Sciatic nerve (tissue), 2 donors: ENCODE results near the gene CCL28. TPM values are rescaled to one million over a fixed set of nuclear protein-coding genes. Genes with fewer than 3 reads are reported as not detected.
A peak's percentile ranks its signal among the peaks of the same experiment; 100 is the strongest.
"Not testable (repeated sequence)": the region's sequence is repeated elsewhere in the genome, so short reads cannot be mapped to it uniquely, and the experiment has no call there.

ENCODE experiments used
- ATAC-seq: fragments of 200-7000 bp; cut with Tn5 transposase; one replicate; pipeline ENCODE4 v1.9.1; 2020; ENCODE audit warnings: mild to moderate bottlenecking, moderate library complexity
- DNase-seq: peaks from one replicate; pipeline ENCODE4 v3.0.0-alpha.2; 2020; ENCODE audit warnings: low spot score
- intact Hi-C: fragments of 100-400 bp; cut with DNase I; formaldehyde crosslinking; loops from one replicate; pipeline ENCODE4 v1.14.2; 2022
- total RNA-seq: library from RNA; stranded (reverse); fragmentation: NEBNext Ultra II Directional; extraction: Animal tissue kit (Norgen Biotek cat#: 25700); gene quantifications from one replicate; pipeline ENCODE4 v1.2.1, GENCODE V29; 2021
- donor health status: DM: no; HTN: no; CAD: no.
- donor health status: DM: no; HTN: no; CAD: no.

CCL28 gene
- total RNA-seq, 1 donor from 2014 or later: 10.4 TPM

DNA sequence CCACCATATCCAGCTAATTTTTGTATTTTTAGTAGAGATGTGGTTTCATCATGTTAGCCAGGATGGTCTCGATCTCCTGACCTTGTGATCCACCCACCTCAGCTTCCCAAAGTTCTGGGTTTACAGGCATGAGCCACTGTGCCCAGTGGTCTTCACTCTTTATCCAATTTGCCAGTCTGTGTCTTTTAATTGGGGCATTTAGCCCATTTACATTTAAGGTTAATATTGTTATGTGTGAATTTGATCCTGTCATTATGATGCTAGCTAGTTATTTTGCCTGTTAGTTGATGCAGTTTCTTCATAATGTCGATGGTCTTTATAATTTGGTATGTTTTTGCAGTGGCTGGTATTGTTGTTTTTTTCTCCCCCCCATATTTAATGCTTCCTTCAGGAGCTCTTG is 47.0 kb downstream of the CCL28 start:
- DNase-seq, ATAC-seq, intact Hi-C loops: not testable (repeated sequence)

DNA sequence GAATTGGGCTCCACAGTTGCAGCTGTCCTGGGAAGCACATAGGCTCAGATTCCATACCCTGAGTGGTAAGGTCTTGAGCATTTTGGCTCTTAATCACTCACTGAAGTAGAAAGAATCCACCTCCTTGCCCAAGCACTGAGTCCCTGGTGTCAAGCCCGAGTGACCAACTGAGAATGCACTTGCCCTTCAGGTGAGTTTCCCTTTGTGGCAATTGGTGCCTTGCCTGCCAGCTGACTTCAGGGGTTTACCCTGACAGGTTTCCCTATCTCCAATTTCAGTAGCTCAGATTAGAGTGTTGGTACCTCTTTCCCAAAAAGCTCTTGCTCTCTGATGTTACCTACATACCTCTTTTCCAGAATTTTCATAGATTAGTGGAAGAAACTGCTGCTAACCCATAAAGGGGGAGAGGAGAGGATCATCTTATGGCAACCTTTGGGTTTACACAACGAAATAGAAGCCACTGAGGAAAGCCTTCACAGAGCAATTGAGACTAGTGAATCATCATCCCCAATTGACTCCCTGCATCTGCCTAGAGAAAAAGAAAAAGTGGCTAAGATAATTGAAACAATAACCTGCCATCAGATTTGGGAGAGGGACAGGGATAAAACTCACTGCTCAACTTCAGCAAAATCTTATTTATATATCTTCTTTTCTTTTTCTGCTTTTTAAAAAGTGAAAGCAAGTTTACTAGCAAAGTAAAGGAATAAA is 48.6 kb downstream of the CCL28 start:
- intact Hi-C loops: no loop called here
- DNase-seq (no peak), ATAC-seq (no peak)

DNA sequence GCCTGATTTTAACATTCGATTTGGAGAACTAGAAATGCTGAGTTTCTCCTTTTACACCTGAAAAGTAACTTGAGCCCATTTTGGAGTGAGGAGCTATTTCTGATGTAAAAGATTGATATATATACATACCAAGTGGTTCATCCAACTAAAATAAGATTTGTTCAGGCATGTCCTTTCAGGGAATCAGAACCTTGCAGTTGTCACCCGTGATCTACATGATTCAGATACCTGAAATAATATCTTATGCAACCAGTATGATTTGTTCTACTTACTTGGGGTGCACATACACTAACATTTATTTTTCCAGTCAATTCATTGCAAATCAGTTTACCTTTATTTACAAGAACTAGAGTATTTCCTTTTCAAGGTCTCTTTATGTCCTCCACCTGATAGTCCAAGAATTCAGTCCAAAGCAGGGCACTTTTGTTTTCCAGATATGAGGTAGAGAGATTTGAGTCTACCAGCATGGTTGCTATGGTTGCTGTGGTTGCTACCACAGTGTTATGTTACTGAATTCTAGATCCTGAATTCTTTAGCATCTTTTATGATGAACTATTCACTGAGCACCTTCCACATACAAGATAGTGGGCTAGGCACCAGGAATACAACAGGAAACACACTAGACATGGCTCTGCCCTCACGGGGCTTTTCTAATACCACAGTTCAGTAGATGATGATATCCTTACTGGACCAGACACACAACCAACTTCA is 49.3 kb downstream of the CCL28 start:
- DNase-seq (no peak), ATAC-seq (no peak)
- intact Hi-C loops: no loop called here

DNA sequence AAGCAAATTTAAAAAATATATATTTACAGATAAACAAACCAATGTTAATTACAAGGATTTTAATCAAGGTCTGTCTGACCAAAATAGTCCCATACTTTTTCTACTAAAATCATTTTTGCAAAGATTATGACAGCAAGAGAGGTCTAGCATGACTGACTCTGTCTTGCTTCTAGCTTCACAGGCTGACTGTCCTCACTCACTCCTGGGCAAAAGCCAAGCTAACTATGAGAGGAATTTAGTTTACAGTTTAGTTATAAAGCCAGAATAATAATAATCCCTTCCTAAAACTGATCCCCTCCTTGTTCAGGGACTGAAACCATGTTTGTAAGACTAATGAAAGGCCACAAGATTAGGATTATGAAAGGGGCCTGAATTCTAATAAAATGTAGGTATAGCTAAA is 53.5 kb downstream of the CCL28 start:
- DNase-seq: no peak
- no peak for ATAC-seq
- intact Hi-C loops: no loop called here

DNA sequence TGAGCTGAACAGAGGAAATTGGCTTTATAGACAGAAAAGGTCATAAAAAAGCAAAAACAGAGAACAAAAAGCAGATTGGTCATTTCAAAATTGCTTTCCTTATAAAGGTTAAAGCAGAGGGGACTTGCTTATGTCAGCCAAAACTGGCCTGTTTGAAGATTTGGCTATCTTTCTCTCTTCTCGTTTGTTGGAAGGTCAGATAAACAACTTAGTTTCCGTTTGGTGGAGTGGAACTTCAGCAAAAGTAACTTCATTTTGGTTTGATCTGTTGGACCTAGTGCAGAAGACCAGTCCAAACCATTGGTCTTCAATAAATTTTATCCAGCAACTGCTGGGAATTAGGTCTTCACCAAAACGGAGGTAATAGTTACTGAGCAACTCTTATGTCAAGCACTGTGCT is 53.9 kb downstream of the CCL28 start:
- DNase-seq (no peak), ATAC-seq (no peak)
- intact Hi-C loops: no loop called here

DNA sequence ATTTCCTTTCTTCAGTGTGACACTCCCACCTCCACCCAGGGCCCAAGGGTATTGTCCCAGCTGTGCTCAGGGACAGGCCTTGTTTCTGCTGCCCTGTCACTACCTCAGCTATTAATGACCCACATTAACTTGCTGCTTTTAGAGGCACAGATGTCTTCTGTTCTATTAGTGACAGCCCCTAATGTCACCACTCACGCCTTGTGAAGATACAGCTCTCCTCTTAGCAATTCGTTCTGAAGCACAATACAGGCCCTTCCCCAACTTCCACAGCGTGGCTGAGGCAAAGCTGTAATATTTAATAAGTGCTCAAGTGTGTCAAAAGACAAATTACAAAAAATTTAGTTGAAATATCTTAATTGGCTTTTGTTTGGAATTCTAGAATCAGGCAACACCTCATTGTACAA is 54.3 kb downstream of the CCL28 start:
- intact Hi-C loops: no loop called here
- DNase-seq (no peak), ATAC-seq (no peak)

DNA sequence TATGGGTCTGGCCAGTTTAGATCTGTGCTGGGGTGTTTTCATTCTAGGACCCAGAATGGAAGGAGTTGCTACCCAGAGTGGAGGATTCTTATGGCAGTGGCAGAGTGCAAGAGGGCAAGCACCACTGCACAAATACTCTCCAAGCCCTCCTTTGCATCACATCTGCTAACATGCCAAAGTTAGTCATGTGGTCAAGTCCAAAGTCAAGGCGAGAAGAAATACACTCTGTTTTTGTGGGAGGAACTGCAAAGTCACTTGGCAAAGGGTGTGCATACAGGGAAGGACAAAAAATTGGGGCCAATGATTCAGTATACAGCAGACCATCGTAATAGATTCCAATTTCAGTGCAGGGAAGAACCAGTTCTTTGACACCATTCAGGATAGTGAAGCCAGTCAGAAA is 55.1 kb downstream of the CCL28 start:
- ATAC-seq (no peak), DNase-seq (no peak)
- intact Hi-C loops: no loop called here

DNA sequence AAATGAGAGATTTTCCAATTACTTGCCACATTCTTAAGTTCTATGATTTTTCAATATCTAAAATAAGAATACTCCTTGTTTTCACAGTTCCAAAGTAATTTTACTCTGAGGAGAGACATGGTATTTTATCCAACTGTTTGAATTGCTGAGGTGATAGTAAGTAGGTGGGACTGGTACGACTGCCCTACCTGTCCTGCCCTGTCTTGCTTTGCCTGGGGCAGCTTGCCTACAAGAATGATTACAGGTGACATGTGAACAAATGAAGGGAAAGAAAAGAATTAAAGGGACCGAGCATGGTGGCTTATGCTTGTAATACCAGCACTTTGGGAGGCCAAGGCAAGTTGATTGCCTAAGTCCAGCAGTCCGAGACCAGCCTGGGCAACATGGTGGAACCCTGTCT is 57.4 kb downstream of the CCL28 start:
- no peak for DNase-seq
- ATAC-seq: no peak
- intact Hi-C loops: no loop called here

DNA sequence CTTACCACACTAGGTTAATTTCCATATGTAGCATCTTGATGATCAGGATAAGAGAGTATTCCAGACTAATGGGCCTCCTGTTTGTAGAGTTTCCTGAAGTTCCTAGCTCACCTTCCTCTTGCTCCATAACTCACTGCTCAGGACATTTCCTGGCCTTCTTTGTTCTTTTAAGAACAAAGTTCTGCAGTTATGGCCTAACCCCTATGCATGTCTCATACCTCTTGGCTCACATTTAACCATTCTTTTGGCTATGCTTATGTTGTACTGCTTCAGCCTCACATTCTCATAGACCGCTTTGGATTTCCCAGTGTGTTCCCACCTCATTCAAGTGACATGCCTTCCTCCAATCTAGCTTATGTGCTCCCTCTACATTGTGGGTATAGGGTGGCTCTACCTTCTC is 58.5 kb downstream of the CCL28 start:
- DNase-seq (no peak), ATAC-seq (no peak)
- intact Hi-C loops: no loop called here

DNA sequence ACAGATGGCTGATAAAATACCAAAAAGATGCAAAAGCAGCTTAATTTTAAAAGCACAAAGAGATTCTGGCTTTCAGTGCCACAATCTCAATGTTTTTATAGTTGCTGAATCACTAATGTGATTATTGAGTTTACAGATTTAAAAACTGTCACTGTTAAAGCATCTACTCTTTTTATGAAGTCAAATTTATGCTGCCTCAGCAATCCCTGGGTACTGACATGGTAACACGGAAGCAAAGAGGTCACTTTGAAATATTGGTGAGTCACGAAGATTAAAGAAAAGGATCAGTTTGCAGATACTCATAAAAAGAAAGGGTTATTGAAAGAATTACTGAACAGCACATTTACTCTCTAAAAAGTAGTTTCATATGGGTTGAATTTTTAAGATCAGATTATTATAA is 59.3 kb downstream of the CCL28 start:
- intact Hi-C loops: no loop called here

DNA sequence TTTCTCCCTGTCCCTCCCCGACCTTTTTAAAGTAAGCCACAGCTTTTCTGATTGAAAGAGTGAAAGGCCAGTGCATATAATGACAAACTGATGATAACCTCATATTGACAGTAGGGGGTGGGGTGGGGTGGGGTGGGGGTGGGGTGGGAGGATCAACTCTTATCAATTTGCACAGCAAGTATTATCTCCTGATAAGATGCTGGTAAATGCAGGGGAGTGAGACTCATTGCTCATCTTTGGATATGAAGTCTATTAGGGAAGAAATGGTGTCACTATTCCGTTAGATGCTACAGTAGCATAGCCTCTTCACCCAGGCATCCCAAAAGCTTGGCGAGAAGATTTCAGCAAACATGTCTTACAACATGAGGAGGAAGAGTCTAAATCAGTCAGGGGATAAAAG is 60.1 kb downstream of the CCL28 start:
- ATAC-seq (no peak), DNase-seq (no peak)
- intact Hi-C loops: no loop called here

More for the DNA sequence above, 59.3 kb downstream of the CCL28 start:
- DNase-seq: no peak
- ATAC-seq: no peak

DNA sequence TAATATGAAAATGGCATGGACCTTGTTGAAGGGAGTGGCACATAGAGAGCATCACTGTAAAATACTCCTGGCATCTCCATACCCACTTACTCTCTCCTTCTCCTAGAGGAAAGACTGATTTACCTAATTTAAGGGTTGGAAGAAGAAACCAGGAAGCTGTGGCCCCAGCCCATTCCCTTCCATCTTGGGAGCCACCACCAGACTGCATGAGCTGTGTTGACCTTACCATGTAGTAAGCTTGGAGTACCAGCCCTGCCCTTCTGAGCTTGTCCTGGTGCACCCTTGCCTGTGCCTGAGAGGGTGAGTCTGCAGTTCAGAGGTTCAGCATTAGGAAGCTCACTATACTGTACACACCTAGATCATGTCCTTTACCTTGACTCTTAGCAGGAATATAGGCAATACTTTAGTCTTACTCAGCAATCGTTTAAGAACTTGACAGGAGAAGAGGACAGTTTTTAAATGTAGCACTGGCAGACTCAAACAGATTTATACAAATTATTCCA is 63.3 kb downstream of the CCL28 start:
- intact Hi-C loops: no loop called here
- no peak for DNase-seq

DNA sequence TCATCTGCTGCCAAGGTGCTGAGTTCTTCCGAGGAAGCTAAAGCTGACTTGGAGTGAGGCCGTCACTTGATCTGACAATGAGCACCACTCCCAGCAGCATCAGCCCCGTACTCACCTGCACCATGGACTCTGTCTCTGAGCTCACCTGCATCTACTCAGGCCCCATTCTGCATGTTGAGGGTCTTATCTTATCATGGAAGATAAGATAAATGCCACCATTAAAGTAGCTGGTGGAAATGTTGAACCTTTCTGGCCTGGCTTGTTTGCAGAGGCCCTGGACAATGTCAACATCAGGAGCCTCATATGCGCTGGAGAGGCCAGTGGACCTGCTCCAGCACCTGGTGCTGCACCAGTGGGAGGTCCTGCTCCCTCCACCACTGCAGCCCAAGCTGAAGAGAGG is 64.0 kb downstream of the CCL28 start:
- DNase-seq (no peak), ATAC-seq (no peak)
- intact Hi-C loops: no loop called here

More for the DNA sequence above, 63.3 kb downstream of the CCL28 start:
- ATAC-seq: no peak

DNA sequence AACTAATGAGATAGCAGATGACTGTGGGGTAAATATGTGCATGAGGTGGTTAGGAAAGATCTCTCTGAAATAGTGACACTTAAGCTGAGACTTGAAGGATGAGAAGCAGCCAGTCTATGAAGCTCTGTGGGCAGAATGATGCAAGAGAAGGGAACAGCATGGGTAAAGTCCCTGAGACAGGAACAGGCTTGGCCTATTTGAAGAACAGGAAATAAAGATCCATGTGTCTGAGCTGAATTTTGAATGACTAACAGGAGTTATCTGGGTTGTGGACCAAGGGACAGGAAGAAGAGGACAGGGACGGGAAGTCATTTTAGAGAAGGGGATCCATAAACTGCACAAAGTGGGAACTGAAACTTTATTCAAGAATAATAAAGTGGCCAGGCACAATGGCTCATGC is 73.3 kb downstream of the CCL28 start:
- intact Hi-C loops: no loop called here
- no peak for DNase-seq
- ATAC-seq: peak; percentile 30

DNA sequence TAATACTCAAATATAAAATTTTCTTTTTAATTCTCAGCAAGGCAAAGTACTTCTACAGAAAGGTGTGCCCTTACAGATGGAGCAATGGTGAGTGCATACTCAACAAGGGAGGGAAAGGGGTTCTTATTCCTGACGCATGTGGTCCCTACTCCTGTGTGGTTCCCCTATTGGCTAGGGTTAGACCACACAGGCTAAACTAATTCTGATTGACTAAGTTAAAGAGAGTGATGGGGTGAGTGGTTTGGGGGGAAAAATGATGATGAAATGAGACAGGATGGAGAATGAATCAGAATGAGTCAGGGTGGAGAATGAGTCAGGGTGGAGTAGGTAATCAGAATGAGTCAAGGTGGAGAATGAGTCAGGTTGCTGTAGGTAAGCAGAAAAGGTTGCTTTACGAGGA is 76.0 kb downstream of the CCL28 start:
- intact Hi-C loops: no loop called here
- ATAC-seq (no peak), DNase-seq (no peak)

DNA sequence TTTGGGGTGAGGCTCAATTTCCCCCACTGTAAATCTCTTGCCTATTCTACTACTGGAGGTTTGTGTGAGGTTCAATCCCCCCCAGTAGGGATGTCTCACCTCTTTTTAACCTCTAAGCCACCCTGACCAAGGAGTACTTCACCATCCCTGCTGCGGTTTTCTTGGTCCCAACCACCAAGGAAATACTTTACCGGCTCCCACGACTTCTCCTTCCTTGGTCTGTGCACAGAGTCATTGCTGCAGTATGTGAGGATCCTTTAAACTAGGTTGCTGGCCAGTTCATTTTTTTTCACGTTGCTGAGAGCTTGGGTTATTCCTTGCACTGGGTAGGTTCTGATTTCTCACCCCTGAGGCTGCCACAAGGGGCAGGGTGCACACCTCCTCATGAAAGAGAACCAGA is 76.5 kb downstream of the CCL28 start:
- ATAC-seq: no peak
- DNase-seq: no peak
- intact Hi-C loops: no loop called here

DNA sequence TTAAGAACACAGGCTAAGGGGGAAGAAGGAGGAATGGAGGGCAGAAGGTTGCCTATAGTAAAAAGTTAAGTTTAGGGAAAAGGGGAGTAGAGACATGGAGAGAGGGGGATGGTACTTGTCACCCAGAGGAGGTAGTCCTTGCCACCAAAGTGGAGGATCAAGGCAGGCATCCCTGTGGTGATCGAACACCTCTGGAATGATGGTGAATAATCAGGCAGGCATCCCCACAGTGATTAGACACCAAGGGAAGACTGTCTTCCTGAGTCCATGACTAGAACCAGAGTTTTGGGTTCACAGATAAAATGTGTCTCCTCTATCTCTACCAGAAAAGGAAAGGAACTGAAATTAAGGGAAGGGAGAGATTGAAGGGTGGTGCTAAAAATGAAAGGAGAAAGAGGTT is 79.8 kb downstream of the CCL28 start:
- intact Hi-C loops: no loop called here
- DNase-seq: no peak
- no peak for ATAC-seq
